ENCODE results near the gene PFKL.
"Not testable (repeated sequence)": the region's sequence is repeated elsewhere in the genome, so short reads cannot be mapped to it uniquely, and the experiment has no call there.

Gene PFKL

GRCh38 chr21:44329971-44330681, 30.3 kb downstream of the PFKL start:
- no peak for DNase-seq

GRCh38 chr21:44330698-44331097, 30.8 kb downstream of the PFKL start:
- no peak for DNase-seq

GRCh38 chr21:44331209-44331608, 31.4 kb downstream of the PFKL start:
- DNase-seq = no peak

- no peak for DNase-seq
Measured at GRCh38 chr21:44331650-44332307, 31.9 kb downstream of the PFKL start.

- no peak for DNase-seq
Measured at GRCh38 chr21:44332383-44332782, 32.5 kb downstream of the PFKL start.

- DNase-seq = no peak
Measured at GRCh38 chr21:44332965-44333364, 33.1 kb downstream of the PFKL start.

- no peak for DNase-seq
Measured at GRCh38 chr21:44333509-44334328, 33.9 kb downstream of the PFKL start.

- DNase-seq = no peak
Measured at GRCh38 chr21:44334329-44335030, 34.6 kb downstream of the PFKL start.

GRCh38 chr21:44335266-44336059, 35.6 kb downstream of the PFKL start:
- DNase-seq = no peak

GRCh38 chr21:44337449-44337848, 37.6 kb downstream of the PFKL start:
- DNase-seq = no peak

GRCh38 chr21:44337941-44338895, 38.4 kb downstream of the PFKL start:
- DNase-seq = peak; percentile 45

- peak; percentile 95 for DNase-seq
Measured at GRCh38 chr21:44338971-44339910, 39.4 kb downstream of the PFKL start, which contains the start of gene CFAP410. Gene CFAP410, minus strand, starts transcription at chr21:44339390. Its CDS starts 196 bp downstream, at chr21:44339194.

GRCh38 chr21:44341726-44342458, 42.0 kb downstream of the PFKL start:
- DNase-seq = not testable (repeated sequence)

- DNase-seq = not testable (repeated sequence)
Measured at GRCh38 chr21:44342981-44343380, 43.1 kb downstream of the PFKL start.

GRCh38 chr21:44344541-44345183, 44.8 kb downstream of the PFKL start:
- DNase-seq = no peak

GRCh38 chr21:44345495-44345894, 45.6 kb downstream of the PFKL start:
- no peak for DNase-seq

- DNase-seq = no peak
Measured at GRCh38 chr21:44347911-44348451, 48.1 kb downstream of the PFKL start.

- DNase-seq = no peak
Measured at GRCh38 chr21:44348861-44349260, 49.0 kb downstream of the PFKL start.

Measured in central memory CD4-positive, alpha-beta T cell (primary cell).